Endothelial cell (in vitro differentiated cells): ENCODE measurements around the gene UNC13C. TPM values are rescaled to one million over a fixed set of nuclear protein-coding genes. Genes with fewer than 3 reads are reported as not detected.
A peak's percentile ranks its signal among the peaks of the same experiment; 100 is the strongest.

Experiments used
- DNase-seq: peaks from one replicate; pipeline ENCODE4 v3.0.0; 2021; ENCODE audit warnings: low spot score
- H3K27ac Mint-ChIP-seq: one replicate; pipeline ENCODE4 v1.8.0; 2021; ENCODE audit warnings: mixed read lengths, inconsistent platforms; ENCODE audit not compliant: unreplicated experiment
- H3K27me3 Mint-ChIP-seq: one replicate; pipeline ENCODE4 v1.8.0; 2021; ENCODE audit warnings: mild to moderate bottlenecking, moderate library complexity, mixed read lengths, inconsistent platforms; ENCODE audit not compliant: unreplicated experiment
- H3K36me3 Mint-ChIP-seq: one replicate; pipeline ENCODE4 v1.8.0; 2021; ENCODE audit warnings: mild to moderate bottlenecking, low read depth, mixed read lengths, inconsistent platforms; ENCODE audit not compliant: unreplicated experiment
- H3K4me1 Mint-ChIP-seq: one replicate; pipeline ENCODE4 v1.8.0; 2021; ENCODE audit warnings: mild to moderate bottlenecking, mixed read lengths, inconsistent platforms; ENCODE audit not compliant: unreplicated experiment
- H3K4me3 Mint-ChIP-seq: one replicate; pipeline ENCODE4 v1.8.0; 2021; ENCODE audit warnings: mild to moderate bottlenecking, mixed read lengths, inconsistent platforms; ENCODE audit not compliant: unreplicated experiment
- H3K9me3 Mint-ChIP-seq: one replicate; pipeline ENCODE4 v1.8.0; 2021; ENCODE audit warnings: mixed read lengths, inconsistent platforms; ENCODE audit not compliant: unreplicated experiment
- total RNA-seq: library from RNA; stranded (reverse); fragmentation: NEBNext Ultra II Directional; extraction: Animal tissue kit (Norgen Biotek cat#: 25700); gene quantifications from one replicate; pipeline ENCODE4 v1.2.1, GENCODE V29; 2021; ENCODE audit not compliant: unreplicated experiment
- TF ChIP-seq, protein P1 (sequence below): fragments of 200-600 bp; sonication (generic); IDR thresholded peaks from one replicate; pipeline ENCODE4 v1.5.0; 2021; ENCODE audit warnings: antibody characterized with exemption; ENCODE audit not compliant: unreplicated experiment

The UNC13C gene
- total RNA-seq, 1 donor from 2014 or later = 0.08 TPM

DNA sequence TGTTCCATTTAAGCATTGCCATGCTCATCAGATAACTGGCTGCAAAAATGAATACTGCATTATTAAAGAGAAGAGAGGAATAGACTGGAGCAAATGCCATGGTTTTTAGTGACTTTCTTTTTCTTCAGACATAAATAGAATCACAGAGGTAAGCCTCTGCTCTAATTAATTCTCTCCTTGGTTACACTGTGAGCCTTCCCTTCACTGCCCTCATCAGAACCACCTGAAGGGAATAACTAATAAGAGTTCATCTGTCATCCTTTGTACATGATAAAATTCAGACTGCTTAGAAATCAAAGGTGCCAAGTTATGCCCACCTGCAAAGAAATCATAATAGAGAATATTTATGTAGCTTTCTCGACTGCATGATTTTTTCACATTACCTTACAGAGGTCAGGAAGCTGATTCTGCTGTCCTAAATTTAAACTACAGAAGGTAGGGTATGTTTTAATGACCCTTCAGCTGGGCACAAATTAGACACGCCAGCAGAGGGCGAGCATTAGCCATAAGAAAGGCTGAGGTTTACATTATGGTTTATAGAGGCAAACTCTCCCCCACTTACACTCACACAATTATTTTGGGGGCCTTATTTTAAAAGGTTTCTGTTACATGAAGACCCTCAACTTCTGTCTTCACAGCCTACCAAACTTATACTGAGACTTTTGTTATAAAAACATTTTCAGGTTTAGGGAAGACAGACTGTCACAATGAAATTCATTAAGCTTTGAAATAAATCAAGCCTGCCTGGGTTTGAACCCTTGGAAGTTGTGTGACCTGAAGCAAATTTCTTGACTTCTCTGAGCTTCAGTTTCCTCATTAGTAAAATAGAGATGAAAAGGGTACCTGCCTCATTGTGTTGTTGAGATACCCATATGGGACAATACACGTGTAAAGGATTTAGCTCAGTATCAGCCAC, 15.3 kb upstream of the UNC13C start:
- TF ChIP-seq, protein P1, sequence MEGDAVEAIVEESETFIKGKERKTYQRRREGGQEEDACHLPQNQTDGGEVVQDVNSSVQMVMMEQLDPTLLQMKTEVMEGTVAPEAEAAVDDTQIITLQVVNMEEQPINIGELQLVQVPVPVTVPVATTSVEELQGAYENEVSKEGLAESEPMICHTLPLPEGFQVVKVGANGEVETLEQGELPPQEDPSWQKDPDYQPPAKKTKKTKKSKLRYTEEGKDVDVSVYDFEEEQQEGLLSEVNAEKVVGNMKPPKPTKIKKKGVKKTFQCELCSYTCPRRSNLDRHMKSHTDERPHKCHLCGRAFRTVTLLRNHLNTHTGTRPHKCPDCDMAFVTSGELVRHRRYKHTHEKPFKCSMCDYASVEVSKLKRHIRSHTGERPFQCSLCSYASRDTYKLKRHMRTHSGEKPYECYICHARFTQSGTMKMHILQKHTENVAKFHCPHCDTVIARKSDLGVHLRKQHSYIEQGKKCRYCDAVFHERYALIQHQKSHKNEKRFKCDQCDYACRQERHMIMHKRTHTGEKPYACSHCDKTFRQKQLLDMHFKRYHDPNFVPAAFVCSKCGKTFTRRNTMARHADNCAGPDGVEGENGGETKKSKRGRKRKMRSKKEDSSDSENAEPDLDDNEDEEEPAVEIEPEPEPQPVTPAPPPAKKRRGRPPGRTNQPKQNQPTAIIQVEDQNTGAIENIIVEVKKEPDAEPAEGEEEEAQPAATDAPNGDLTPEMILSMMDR = peak; percentile 66
- Mint-ChIP-seq H3K27me3 (no peaks in the 10 kb centered on the region), H3K4me1 (no peaks in the 10 kb centered on the region), H3K36me3 (no peaks in the 10 kb centered on the region), H3K4me3 (no peak overlapping the region), H3K27ac (no peak overlapping the region), H3K9me3 (no peaks in the 10 kb centered on the region)
- DNase-seq = peak; percentile 49

DNA sequence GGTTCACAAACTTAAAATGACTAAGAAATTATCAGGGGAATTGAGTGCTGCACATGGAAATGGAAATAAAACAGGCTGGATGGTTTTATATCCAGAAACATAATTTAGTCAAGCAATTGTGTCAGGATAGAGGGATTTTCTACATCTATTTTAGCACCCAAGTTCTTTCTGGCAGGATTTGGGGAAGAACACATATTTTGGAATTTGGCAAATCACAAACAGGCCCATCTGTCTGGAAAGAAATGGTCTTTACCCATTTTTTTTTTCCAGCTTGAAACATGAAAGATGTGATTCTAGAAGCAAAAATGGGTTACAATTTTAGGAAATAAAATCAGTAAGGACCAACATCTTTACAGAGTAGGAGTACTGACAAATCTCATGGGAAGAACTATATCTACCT, 14.4 kb upstream of the UNC13C start:
- Mint-ChIP-seq H3K36me3 (no peaks in the 10 kb centered on the region), H3K4me3 (no peak overlapping the region), H3K27me3 (no peaks in the 10 kb centered on the region), H3K4me1 (no peaks in the 10 kb centered on the region), H3K9me3 (no peaks in the 10 kb centered on the region), H3K27ac (no peak overlapping the region)
- no peak for DNase-seq
- TF ChIP-seq, protein P1 = no peak

DNA sequence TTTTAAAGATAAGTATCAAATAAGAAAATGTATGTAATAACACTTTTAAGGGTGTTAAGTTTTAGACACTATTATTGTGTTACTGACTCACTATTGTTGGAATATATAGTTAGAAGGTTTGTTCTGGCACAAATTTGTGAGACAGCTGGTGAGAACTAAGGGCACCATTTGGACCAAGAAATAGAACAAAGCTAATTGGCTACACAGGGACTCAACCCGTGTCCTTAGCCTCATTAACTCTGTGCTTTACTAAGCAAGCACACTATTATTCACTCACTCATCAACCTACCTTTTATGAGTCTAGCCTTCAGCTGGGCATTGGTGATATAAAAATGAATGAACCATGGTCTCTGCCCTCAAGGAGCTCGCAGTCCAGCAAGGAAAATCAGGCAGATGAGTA, 4.1 kb upstream of the UNC13C start:
- H3K27ac Mint-ChIP-seq = no peak overlapping the region
- H3K36me3 Mint-ChIP-seq = no peaks in the 10 kb centered on the region
- H3K4me1 Mint-ChIP-seq = no peaks in the 10 kb centered on the region
- H3K9me3 Mint-ChIP-seq = no peaks in the 10 kb centered on the region
- TF ChIP-seq, protein P1 = no peak
- H3K4me3 Mint-ChIP-seq = no peak overlapping the region
- H3K27me3 Mint-ChIP-seq = peaks cover 1% of the 10 kb centered on the region
- no peak for DNase-seq

DNA sequence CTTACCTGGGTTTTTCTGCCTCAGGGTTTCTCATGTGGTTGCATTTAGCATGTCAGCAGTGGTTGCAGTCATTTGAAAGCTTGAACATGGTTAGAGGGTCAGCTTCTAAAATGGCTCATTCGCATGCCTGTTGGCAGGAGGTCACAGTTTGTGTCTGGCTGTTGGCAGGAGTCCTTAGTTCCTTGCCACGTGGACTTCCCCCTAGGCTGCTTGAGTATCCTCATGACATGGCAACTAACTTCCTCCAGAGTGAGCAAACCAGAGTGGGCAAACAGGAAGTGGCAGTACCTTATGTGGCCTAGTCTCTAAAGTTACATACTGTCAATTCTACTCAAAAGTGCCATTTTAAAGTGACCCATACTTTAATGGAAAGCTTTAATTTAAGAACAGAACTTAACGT, 3.4 kb upstream of the UNC13C start:
- H3K27me3 Mint-ChIP-seq = peaks cover 1% of the 10 kb centered on the region
- TF ChIP-seq, protein P1 = no peak
- DNase-seq = no peak

DNA sequence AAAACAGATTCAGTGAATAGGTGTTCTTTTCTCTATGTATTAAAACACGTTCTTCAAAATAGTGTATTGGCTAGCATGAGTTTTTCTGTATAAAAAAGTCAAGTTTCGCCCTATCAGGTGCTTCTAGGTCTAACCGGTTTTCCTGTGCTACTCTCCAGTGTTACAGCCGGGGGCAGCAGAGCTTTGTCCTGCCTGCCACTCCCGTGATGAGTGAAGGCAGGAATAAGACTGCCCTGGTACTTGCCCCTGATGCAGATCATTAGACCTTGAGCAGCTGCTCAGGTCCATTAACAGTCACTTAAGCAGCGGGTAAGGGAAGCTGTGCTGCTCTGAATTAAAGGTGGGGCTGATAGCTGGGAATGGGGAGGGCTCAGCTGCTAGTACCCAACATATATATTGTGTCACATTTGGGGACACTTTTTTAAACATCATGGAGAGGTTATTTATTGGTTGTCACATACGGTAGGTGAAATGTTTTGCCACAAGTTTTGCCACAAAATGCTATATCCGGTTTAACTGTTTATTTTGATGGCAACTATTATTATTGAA, 1.3 kb upstream of the UNC13C start:
- Mint-ChIP-seq H3K27me3 (peaks cover 1% of the 10 kb centered on the region), H3K36me3 (no peaks in the 10 kb centered on the region), H3K9me3 (no peaks in the 10 kb centered on the region), H3K4me1 (no peaks in the 10 kb centered on the region), H3K27ac (no peak overlapping the region), H3K4me3 (no peak overlapping the region)
- peak; percentile 39 for DNase-seq
- TF ChIP-seq, protein P1 = no peak

More for the DNA sequence above, 3.4 kb upstream of the UNC13C start:
- Mint-ChIP-seq H3K36me3 (no peaks in the 10 kb centered on the region), H3K4me1 (no peaks in the 10 kb centered on the region), H3K4me3 (no peak overlapping the region), H3K27ac (no peak overlapping the region), H3K9me3 (no peaks in the 10 kb centered on the region)
